GM12878 (cell line): ENCODE results near the gene SOAT2. TPM values are rescaled to one million over a fixed set of nuclear protein-coding genes. Genes with fewer than 3 reads are reported as not detected.

Experiments used
- ATAC-seq: fragments of 200-7000 bp; cut with Tn5 transposase; 3 replicates; pipeline ENCODE4 v1.9.1; 2020; ENCODE audit warnings: mild to moderate bottlenecking, moderate library complexity
- BruUV-seq: library from RNA; stranded (reverse); fragments of 400-500 nt; replicated peaks from 2 replicates; lab custom pipeline; 2021; lab: Mats Ljungman, UMichigan
- CTCF ChIA-PET: fragments of 300-600 bp; sonication (Branson Sonifier 250); formaldehyde crosslinking; extraction: SDS; loops from one replicate; lab custom pipeline; 2021; ENCODE audit warnings: inconsistent platforms; lab: Yijun Ruan, JAX
- POLR2A ChIA-PET: fragments of 350-600 bp; formaldehyde crosslinking; extraction: SDS; loops from one replicate; lab custom pipeline; 2021; ENCODE audit warnings: inconsistent platforms; lab: Charles Lee
- RAD21 ChIA-PET: fragments of 300-600 bp; sonication (Branson Sonifier 250); formaldehyde crosslinking; loops from one replicate; lab custom pipeline; 2023; ENCODE audit warnings: antibody characterized with exemption; ENCODE audit not compliant: unreplicated experiment; lab: Charles Lee
- SMC1A ChIA-PET: fragments of 300-600 bp; sonication (Branson Sonifier 250); formaldehyde crosslinking; loops from one replicate; lab custom pipeline; 2023; ENCODE audit not compliant: unreplicated experiment, uncharacterized antibody; lab: Charles Lee
- DNase-seq: peaks from one replicate; pipeline ENCODE4 v3.0.0-alpha.2; 2011; ENCODE audit warnings: low read depth, low spot score
- FAIRE-seq: peaks from 3 replicates; lab custom pipeline; 2011; peaks lifted over from hg19 to GRCh38; lab: Jason Lieb, UNC
- H2AFZ ChIP-seq: 2 replicates; pipeline ENCODE4 v1.6.0; 2011; ENCODE audit warnings: low read depth, low read length, control low read depth; ENCODE audit not compliant: control insufficient read depth
- H3K27ac ChIP-seq: 2 replicates; pipeline ENCODE4 v1.5.1; 2011; ENCODE audit warnings: control low read depth; ENCODE audit not compliant: control insufficient read depth, insufficient read depth
- H3K27me3 ChIP-seq, 2 experiments: replicated peaks in 1 of 2; 2 replicates each; pipeline versions ENCODE4 v1.6.0 to v1.6.1; 2011; ENCODE audit warnings: low read length in 1 of 2; ENCODE audit not compliant: control insufficient read depth in 2 of 2, insufficient read depth in 2 of 2
- H3K36me3 ChIP-seq, 2 experiments: 2 replicates each; pipeline ENCODE4 v1.5.1; 2011; ENCODE audit warnings: low read length in 1 of 2; ENCODE audit not compliant: control insufficient read depth in 2 of 2, insufficient read depth in 2 of 2
- H3K4me1 ChIP-seq: 2 replicates; pipeline ENCODE4 v1.6.1; 2011; ENCODE audit warnings: mild to moderate bottlenecking, low read length, moderate library complexity, mixed read lengths; ENCODE audit not compliant: control insufficient read depth, insufficient read depth
- H3K4me2 ChIP-seq: 2 replicates; pipeline ENCODE4 v1.6.0; 2011; ENCODE audit warnings: control low read depth; ENCODE audit not compliant: control insufficient read depth, insufficient read depth
- H3K4me3 ChIP-seq: fragments of 200-600 bp; sonication (generic); 2 replicates; pipeline ENCODE4 v1.5.1; 2016
- H3K79me2 ChIP-seq: 2 replicates; pipeline ENCODE4 v1.6.0; 2011; ENCODE audit warnings: low read length; ENCODE audit not compliant: control insufficient read depth, insufficient read depth
- H3K9ac ChIP-seq: 2 replicates; pipeline ENCODE4 v1.8.0; 2011; ENCODE audit warnings: low read length, control low read depth, mixed read lengths; ENCODE audit not compliant: control insufficient read depth, insufficient read depth
- H3K9me3 ChIP-seq: replicated peaks from 3 replicates; pipeline ENCODE4 v1.5.1; 2011; ENCODE audit warnings: mild to moderate bottlenecking, low read length; ENCODE audit not compliant: control insufficient read depth, insufficient read depth
- H4K20me1 ChIP-seq: 2 replicates; pipeline ENCODE4 v1.6.0; 2011; ENCODE audit not compliant: control insufficient read depth, insufficient read depth
- BCL3 ChIP-seq: IDR thresholded peaks from 2 replicates; pipeline ENCODE4 v1.6.1; 2011; ENCODE audit warnings: borderline replicate concordance, low read depth, mild to moderate bottlenecking, moderate library complexity, low read length; ENCODE audit not compliant: insufficient read depth, poor library complexity, severe bottlenecking
- E2F4 ChIP-seq: IDR thresholded peaks from 2 replicates; pipeline ENCODE4 v1.6.1; 2012; ENCODE audit warnings: low read depth, low read length, improper control_type of control experiment
- EED ChIP-seq: sonication (generic); IDR thresholded peaks from 2 replicates; pipeline ENCODE4 v1.6.1; 2016; ENCODE audit warnings: antibody characterized with exemption, low read depth
- IKZF1 ChIP-seq: fragments of 450-650 bp; conservative IDR thresholded peaks from 2 replicates; pipeline ENCODE4 v1.6.1; 2017; ENCODE audit warnings: antibody characterized with exemption, mild to moderate bottlenecking
- MYB ChIP-seq: fragments of 150-350 bp; IDR thresholded peaks from 2 replicates; pipeline ENCODE4 v1.6.1; 2014; ENCODE audit warnings: mild to moderate bottlenecking, low read depth, low read length, borderline replicate concordance
- NR2C1 ChIP-seq: fragments of 450-650 bp; IDR thresholded peaks from 2 replicates; pipeline ENCODE4 v1.6.1; 2017; ENCODE audit warnings: antibody characterized with exemption, mild to moderate bottlenecking, moderate library complexity
- NRF1 ChIP-seq: conservative IDR thresholded peaks from 2 replicates; pipeline ENCODE4 v1.6.1; 2011; ENCODE audit warnings: mild to moderate bottlenecking, low read depth, low read length, improper control_type of control experiment
- RCOR1 ChIP-seq: conservative IDR thresholded peaks from 2 replicates; pipeline ENCODE4 v1.6.1; 2012; ENCODE audit warnings: low read depth, low read length, improper control_type of control experiment
- SREBF1 ChIP-seq: IDR thresholded peaks from 2 replicates; pipeline ENCODE4 v1.6.1; 2012; ENCODE audit warnings: mild to moderate bottlenecking, low read length
- ZNF207 ChIP-seq: fragments of 450-650 bp; IDR thresholded peaks from 2 replicates; pipeline ENCODE4 v1.6.1; 2014; ENCODE audit warnings: antibody characterized with exemption, mild to moderate bottlenecking, borderline replicate concordance
- ZNF24 ChIP-seq: fragments of 450-650 bp; IDR thresholded peaks from 2 replicates; pipeline ENCODE4 v1.6.1; 2017; ENCODE audit warnings: antibody characterized with exemption, mild to moderate bottlenecking
- ZNF384 ChIP-seq: IDR thresholded peaks from 2 replicates; pipeline ENCODE4 v1.6.1; 2012; ENCODE audit warnings: low read depth, mild to moderate bottlenecking, low read length, improper control_type of control experiment, borderline replicate concordance
- WGBS: methylation state at CpG from one replicate; pipeline ENCODE4 v1.1.6; 2016; ENCODE audit warnings: low lambda C conversion rate; ENCODE audit not compliant: insufficient replicate concordance, insufficient coverage; ENCODE audit errors: missing lambda C conversion rate; 5-methylcytosine and 5-hydroxymethylcytosine counted together
- in situ Hi-C: fragments of 300-500 bp; cut with MboI; formaldehyde crosslinking; loops from 9 replicates; pipeline ENCODE4 v1.14.3; 2018; ENCODE audit warnings: mixed read lengths
- intact Hi-C: fragments of 100-400 bp; cut with micrococcal nuclease; formaldehyde crosslinking; loops from one replicate; pipeline ENCODE4 v1.14.2; 2022; ENCODE audit not compliant: unreplicated experiment
- polyA plus RNA-seq, 11 experiments: library from polyadenylated mRNA; depleted of rRNA in 4 of 11; unstranded in 6 of 11; stranded (reverse) in 5 of 11; fragments of >200 nt; fragmentation: Nextera tagmentation in 4 of 11; fragmentation: Illumina TruSeq in 1 of 11; extraction: Ambion mirVana in 4 of 11; extraction: Trizol in 1 of 11; gene quantifications; 1 replicate in 1 of 11; 2 replicates in 10 of 11; pipeline versions ENCODE4 v1.2.1 to v1.2.3, GENCODE V29; 2011 to 2016; ENCODE audit warnings: inconsistent platforms in 2 of 11, missing spikeins in 2 of 11, low read depth in 1 of 11
- total RNA-seq, 4 experiments: library from RNA; depleted of rRNA in 3 of 4; stranded (reverse); fragments of >200 nt in 3 of 4; fragmentation: Illumina TruSeq in 1 of 4; extraction: Trizol in 1 of 4; gene quantifications; 2 replicates each; pipeline versions ENCODE4 v1.2.1 to v1.2.3, GENCODE V29; 2013 to 2021
- TF ChIP-seq, protein P1 (sequence below): IDR thresholded peaks from 2 replicates; pipeline ENCODE4 v1.6.1; 2011; ENCODE audit warnings: mild to moderate bottlenecking, low read depth, low read length, moderate library complexity; ENCODE audit not compliant: insufficient replicate concordance
- TF ChIP-seq, protein P2 (sequence below): fragments of 450-650 bp; IDR thresholded peaks from 2 replicates; pipeline ENCODE4 v1.6.1; 2017; ENCODE audit warnings: low read depth, mild to moderate bottlenecking, moderate library complexity
- TF ChIP-seq, protein P3 (sequence below): fragments of 450-650 bp; IDR thresholded peaks from 2 replicates; pipeline ENCODE4 v1.6.1; 2017; ENCODE audit warnings: borderline replicate concordance

The SOAT2 gene
- total and polyA plus RNA-seq, 10 of the 15 experiments (the other 5 are each of a cell fraction or from before 2014, with no cell fraction given), result 0.08 to 1.7 (median 0.69) TPM

DNA sequence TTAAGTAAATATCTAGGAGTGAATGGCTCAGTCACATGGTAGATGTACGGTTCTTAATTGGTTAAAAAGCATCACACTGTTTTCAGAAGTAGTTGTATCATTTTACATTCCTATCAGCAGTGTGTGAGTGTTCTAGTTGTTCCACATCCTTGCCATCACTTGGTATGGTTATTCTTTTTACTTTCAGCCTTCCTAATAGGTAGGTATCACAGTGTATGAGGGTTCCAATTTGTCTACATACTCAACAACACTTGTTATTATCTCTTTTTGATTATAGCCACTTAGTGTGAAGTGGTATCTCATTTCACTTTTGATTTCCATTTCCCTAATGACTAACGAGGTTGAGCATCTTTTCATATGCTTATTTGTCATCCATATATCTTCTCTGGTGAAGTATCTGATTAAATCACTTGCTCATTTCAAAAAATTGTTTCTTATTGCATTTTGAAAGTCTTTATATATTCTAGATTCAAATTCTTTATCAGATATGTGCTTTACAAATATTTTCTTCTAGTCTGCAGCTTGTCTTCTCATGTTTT, 20.6 kb upstream of the SOAT2 start:
- 0 out of 4 replicates have a peak, but pooled peaks cover 0 to 8% of the 10 kb centered on the region in 2 experiments for H3K27me3 ChIP-seq
- POLR2A ChIA-PET, result no interaction called here
- in situ Hi-C loops (no loop called here), intact Hi-C loops (no loop called here)
- DNase-seq (no peak), ATAC-seq (no peak), FAIRE-seq (no peak)
- CTCF ChIA-PET, result interaction anchor here (7.8 to 13.2 kb wide), 2 partner anchors 16 kb away, joined by 90 to 177 read pairs; partner anchors contain the start of genes IGFBP6 and SOAT2
- peaks cover 6% of the 10 kb centered on the region for H3K79me2 ChIP-seq
- H3K9ac ChIP-seq, result no peak overlapping the region
- TF ChIP-seq ZNF384 (no peak), MYB (no peak), EED (no peak), IKZF1 (no peak), ZNF24 (no peak), ZNF207 (no peak), NR2C1 (no peak), BCL3 (no peak), RCOR1 (no peak), NRF1 (no peak), SREBF1 (no peak), E2F4 (no peak)
- TF ChIP-seq, protein P1, sequence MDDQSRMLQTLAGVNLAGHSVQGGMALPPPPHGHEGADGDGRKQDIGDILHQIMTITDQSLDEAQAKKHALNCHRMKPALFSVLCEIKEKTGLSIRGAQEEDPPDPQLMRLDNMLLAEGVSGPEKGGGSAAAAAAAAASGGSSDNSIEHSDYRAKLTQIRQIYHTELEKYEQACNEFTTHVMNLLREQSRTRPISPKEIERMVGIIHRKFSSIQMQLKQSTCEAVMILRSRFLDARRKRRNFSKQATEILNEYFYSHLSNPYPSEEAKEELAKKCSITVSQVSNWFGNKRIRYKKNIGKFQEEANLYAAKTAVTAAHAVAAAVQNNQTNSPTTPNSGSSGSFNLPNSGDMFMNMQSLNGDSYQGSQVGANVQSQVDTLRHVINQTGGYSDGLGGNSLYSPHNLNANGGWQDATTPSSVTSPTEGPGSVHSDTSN, result no peak
- TF ChIP-seq, protein P2, sequence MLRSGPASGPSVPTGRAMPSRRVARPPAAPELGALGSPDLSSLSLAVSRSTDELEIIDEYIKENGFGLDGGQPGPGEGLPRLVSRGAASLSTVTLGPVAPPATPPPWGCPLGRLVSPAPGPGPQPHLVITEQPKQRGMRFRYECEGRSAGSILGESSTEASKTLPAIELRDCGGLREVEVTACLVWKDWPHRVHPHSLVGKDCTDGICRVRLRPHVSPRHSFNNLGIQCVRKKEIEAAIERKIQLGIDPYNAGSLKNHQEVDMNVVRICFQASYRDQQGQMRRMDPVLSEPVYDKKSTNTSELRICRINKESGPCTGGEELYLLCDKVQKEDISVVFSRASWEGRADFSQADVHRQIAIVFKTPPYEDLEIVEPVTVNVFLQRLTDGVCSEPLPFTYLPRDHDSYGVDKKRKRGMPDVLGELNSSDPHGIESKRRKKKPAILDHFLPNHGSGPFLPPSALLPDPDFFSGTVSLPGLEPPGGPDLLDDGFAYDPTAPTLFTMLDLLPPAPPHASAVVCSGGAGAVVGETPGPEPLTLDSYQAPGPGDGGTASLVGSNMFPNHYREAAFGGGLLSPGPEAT, result no peak
- TF ChIP-seq, protein P3, sequence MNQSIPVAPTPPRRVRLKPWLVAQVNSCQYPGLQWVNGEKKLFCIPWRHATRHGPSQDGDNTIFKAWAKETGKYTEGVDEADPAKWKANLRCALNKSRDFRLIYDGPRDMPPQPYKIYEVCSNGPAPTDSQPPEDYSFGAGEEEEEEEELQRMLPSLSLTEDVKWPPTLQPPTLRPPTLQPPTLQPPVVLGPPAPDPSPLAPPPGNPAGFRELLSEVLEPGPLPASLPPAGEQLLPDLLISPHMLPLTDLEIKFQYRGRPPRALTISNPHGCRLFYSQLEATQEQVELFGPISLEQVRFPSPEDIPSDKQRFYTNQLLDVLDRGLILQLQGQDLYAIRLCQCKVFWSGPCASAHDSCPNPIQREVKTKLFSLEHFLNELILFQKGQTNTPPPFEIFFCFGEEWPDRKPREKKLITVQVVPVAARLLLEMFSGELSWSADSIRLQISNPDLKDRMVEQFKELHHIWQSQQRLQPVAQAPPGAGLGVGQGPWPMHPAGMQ, result no peak
- H4K20me1 ChIP-seq, result no peaks in the 10 kb centered on the region
- RAD21 ChIA-PET, result no interaction called here
- no peak overlapping the region for H3K27ac ChIP-seq
- no peaks in the 10 kb centered on the region for H3K36me3 ChIP-seq
- H3K4me2 ChIP-seq, result no peak overlapping the region
- no peaks in the 10 kb centered on the region; the same call in none of the 2 replicates for H3K4me1 ChIP-seq
- no peak overlapping the region for H3K4me3 ChIP-seq
- WGBS, result 17% methylated on average over 2 of the region's 2 CpGs
- H2AFZ ChIP-seq, result no peak overlapping the region
- SMC1A ChIA-PET, result interaction anchor here (1.3 to 2.6 kb wide), 2 partner anchors 16 to 21 kb away, joined by 3 to 9 read pairs; partner anchors contain the start of gene SOAT2
- no peaks in the 10 kb centered on the region for H3K9me3 ChIP-seq
- BruUV-seq, result no TSS peak
